HG03196 (cell line): ENCODE results near the gene THEM4.
"Not testable (repeated sequence)": the region's sequence is repeated elsewhere in the genome, so short reads cannot be mapped to it uniquely, and the experiment has no call there.

Experiments
- ATAC-seq: cut with Tn5 transposase; IDR thresholded peaks from one replicate; pipeline ENCODE4 v1.9.1; 2021; ENCODE audit not compliant: unreplicated experiment

The THEM4 gene

DNA sequence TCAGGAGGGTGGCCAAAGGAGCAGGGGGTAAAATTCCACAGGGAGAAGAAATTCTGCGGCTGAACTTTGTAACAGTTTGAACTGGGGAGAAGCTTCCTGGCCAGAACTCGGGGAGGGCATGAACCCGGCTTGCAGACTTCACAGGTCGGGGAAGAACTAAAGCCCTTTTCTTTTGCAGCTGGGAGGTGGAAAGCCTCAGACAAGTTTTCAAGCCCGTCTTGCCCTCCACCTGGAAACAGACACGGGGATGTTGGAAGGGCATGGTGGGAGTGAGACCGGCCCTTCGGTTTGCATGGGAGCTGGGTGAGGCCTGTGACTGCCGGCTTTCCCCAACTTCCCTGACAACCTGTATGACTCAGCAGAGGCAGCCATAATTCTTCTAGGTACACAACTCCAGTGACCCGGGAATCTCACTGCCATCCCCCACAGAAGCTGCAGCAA is 11.3 kb downstream of the THEM4 start:
- no peak for ATAC-seq

DNA sequence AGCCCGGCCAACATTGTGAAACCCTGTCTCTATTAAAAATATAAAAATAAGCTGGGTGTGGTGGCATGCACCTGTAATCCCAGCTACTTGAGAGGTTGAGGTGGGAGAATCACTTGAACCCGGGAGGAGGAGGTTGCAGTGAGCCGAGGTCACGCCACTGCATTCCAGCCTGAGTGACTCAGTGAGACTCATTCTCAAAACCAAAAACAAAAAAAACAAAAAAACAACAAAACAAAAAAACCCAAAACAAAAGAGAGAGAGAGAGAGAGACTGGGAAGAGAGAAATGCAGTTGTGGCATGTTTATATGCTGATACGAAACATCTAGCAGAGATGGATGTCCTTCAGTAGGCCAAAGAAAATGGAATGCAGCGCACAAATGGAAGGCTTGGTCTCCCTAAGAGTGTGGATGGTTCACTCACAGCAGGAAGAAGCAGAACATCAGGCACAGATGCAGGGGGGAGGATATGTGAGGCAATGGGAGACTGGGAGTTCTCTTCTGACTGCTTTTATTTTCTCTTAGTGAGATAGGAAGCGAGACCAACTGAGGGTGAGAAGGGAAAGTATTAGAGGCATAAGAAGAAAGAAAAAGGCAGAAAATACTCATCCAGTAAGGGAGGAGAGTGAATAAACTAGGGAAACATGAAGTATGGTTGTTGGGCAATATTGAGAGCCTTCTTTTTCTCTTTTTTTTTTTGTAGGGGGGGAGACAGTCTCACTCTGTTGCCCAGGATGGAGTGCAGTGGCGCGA is 16.0 kb downstream of the THEM4 start:
- no peak for ATAC-seq

DNA sequence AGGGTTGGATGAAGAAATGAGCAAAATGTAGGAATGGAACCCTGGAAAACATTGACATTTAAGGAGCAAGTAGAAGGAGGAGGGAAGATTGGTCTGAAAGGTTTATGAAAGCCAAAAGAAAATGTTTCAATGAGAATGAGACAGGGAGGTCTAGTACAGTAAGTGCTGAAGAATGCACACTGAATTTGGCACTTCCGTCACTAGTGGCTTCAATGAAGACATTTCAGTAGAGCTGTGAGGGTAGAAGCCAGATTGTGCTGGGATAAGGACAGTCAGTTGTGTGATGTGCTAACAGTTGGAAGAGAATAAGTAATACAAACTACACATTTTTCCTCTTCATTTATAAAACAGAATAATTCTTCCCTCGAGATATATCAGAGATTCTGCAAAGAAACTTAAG is 17.1 kb downstream of the THEM4 start:
- no peak for ATAC-seq

DNA sequence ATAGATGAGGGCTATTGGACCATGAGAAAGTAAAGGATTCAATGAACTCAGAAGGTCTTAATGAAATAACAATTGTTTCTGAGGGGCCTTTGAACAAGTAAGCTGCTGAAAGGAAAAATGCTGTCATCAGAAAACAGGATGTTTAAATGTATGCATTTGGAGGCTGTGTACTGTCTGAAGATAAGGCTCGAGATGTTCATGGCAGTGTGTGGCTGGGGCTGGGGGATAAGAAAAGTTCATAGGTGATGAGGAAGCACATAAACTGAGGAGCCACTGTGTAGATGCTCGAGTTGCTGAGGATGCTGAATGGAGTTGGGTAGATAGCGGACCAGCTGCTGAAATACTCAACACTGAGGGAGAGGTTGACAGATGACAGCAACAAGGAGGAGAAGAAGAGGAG is 17.8 kb downstream of the THEM4 start:
- ATAC-seq, result no peak

DNA sequence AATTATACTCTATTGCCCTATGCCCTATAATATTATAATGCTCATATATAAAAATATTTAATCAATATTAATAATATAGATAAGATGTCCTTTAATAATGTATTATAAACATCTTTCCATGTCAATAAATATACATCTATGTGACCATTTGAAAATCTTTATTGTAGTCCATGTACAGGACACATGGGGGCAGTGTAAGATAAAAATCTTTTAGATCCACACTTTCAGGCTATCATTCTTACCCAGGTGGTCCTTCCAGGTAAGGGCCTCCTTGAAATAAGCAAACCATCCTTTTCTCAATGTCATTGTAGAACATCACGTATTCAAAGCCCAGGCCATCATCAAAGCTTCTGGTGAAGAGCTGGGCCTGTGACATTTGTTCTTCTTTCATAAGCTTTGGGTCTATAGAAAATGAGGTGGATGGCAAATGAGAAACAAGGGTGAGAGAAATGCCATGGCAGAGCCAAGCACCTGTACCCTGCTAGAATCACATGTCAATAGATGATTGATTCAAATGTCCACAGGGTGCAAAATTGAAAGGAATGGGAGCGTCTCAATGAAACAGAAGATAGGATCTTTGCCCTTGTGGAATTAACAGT is 20.2 kb downstream of the THEM4 start:
- ATAC-seq, result no peak

DNA sequence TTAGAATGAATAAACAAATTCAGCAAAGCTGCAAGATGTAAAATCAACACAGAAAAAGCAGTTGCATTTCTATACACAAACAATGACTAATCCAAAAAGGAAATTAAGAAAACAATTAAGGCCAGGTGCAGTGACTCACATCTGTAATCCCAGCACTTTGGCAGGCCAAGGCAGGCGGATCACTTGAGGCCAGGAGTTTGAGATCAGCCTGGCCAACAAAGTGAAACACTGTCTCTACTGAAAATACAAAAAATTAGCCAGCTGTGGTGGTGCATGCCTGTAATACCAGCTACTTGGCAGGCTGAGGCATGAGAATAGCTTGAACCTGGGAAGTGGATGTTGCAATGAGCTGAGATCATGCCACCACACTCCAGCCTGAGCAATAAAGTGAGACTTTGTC is 22.3 kb downstream of the THEM4 start:
- no peak for ATAC-seq

DNA sequence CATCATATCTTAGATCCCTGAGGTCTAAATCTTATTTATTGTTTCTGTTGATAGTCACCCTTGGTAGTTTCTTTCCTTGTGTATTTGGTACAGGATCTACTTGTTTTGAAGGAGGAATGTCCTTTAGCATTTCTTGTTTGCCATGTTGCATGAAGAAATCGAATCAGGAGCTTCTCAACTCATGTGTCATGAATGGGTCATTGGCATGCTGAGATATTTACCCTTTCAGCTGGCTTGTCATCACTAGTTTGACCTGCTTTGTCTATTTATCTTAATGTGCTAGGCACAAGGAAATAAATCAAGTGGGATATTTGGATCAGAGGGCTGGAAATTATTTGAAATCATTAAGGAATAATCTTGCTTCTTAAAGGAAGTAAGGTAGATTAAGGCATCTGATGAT is 23.8 kb downstream of the THEM4 start:
- no peak for ATAC-seq

DNA sequence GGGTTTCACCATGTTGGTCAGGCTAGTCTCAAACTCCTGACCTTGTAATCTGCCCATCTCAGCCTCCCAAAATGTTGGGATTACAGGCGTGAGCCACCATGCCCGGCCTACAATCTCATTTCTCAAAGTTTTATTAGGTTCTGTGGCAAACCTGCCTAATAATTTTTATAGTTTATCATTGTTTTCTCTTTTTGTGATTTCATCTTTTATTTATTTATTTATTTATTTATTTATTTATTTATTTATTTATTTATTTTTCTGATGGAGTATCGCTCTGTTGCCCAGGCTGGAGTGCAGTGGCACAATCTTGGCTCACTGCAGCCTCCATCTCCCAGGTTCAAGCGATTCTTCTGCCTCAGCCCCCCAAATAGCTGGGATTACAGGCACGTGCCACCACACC is 24.4 kb downstream of the THEM4 start:
- not testable (repeated sequence) for ATAC-seq

DNA sequence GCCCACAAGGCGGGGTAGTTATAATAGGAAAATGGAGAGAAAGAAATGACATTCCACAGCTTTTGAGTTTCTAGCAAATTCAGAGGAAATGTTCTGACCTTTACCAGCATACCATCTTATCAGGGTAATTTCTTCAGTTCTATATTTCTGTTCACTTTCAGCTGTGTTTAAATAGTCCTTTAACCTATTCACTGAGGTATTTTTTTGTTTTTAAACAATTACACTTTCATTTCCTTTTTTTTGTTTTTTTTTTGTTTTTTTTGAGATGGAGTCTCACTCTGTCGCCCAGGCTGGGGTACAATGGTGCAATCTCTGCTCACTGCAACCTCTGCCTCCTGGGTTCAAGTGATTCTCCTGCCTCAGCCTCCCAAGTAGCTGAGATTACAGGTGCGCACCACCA is 24.9 kb downstream of the THEM4 start:
- not testable (repeated sequence) for ATAC-seq

DNA sequence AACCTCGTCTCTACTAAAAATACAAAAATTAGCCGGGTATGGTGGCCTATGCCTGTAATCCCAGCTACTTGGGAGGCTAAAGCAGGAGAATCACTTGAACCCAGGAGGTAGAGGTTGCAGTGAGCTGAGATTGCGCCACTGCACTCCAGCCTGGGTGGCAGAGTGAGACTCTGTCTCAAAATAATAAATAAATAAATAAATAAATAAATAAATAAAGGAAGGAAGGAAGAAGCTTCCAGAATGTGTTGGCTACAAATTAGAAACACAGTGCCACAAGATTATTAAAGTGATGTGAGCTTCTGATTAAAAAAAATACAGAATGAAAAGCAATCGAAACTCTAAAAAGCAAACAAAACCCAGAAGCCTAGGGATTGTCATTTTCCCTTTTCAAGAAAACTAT is 25.4 kb downstream of the THEM4 start:
- not testable (repeated sequence) for ATAC-seq

DNA sequence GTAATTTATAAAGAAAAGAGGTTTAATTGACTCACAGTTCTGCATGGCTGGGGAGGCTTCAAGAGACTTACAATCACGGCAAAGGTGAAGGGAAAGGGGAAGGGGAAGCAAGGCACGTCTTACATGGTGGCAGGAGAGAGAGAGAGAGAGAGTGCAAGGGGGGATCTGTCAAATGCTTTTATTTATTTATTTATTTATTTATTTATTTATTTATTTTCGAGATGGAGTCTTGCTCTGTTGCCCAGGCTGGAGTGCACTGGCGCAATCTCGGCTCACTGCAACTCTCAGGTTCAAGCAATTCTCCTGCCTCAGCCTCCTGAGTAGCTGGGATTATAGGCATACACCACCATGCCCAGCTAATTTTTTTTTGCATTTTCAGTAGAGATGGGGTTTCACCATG is 26.4 kb downstream of the THEM4 start:
- ATAC-seq, result not testable (repeated sequence)

DNA sequence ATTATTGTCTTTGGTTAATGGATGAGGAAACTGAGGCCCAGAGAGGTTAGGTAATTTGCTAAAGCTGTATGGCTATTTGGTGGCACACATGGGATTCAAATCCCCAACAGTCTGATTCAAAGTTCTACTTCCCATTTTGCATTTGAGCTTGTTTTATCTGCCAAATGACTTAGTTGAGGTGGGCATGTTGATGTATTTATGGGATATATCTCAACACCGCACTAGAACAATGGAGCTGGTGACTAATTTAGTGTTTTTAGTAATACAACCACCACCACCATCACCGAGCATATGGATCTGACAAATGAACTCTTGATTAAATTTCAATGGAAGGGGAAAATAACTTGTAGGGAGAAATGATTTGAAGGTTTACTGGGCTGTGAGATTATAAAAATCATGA is 26.8 kb downstream of the THEM4 start:
- no peak for ATAC-seq

DNA sequence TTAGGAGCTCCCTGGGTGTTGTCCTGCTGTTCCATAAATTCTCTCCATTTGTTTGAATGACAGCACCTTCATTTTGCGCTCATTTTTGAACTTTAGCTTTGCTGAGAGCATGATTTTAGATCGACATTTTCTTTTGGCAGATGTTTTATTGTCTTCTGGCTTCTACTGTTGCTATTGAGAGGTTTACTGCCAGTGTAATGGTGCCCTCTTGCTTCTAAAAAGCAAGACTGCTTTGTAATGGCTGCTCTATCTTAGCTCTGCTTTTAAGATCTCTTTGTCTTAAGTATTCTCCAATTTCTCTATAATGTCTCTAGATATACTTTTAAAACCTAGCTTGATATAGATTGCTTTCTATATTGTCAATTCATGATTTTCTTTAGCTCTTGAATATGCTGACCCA is 27.8 kb downstream of the THEM4 start:
- no peak for ATAC-seq

DNA sequence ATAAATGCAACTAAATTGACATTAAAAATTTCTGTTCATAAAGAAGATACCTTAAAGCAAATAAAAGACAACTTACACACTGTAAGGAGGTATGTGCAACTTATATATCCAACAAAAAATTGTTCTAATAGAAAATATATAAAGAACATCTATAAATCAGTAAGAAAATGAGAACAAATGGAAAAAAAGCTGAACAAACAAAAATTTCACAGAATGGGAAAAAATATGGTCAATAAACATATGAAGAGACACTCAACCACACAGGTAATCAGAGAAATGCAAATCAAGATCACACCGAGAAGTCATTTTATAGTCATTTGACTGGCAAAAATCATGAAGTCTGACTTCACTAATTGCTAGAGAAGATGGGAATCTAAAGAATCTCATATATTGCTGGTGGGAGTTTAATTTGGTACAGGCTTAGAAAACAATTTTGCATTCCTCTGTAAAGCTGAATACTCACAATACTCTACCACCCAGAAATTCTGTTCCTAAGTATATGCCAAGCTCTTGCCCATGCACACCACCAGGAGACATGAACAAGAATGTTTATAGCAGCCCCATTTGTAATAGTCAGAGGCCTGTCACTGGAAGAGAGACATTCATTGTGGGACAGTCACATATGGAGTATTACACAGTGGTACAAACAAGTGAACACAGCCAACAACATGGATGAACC is 33.8 kb downstream of the THEM4 start:
- no peak for ATAC-seq

DNA sequence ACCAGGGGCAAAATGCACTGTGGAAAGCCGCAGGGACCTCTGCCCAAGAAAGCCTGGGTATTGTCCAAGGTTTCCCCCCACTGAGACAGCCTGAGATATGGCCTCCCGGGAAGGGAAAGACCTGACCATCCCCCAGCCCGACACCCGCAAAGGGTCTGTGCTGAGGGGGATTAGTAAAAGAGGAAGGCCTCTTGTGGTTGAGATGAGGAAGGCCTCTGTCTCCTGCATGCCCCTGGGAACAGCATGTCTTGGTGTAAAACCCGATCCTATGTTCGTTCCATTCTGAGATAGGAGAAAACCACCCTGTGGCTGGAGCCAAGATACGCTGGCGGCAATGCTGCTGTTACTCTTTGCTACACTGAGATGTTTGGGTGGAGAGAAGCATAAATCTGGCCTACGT is 36.5 kb downstream of the THEM4 start:
- ATAC-seq, result not testable (repeated sequence)

DNA sequence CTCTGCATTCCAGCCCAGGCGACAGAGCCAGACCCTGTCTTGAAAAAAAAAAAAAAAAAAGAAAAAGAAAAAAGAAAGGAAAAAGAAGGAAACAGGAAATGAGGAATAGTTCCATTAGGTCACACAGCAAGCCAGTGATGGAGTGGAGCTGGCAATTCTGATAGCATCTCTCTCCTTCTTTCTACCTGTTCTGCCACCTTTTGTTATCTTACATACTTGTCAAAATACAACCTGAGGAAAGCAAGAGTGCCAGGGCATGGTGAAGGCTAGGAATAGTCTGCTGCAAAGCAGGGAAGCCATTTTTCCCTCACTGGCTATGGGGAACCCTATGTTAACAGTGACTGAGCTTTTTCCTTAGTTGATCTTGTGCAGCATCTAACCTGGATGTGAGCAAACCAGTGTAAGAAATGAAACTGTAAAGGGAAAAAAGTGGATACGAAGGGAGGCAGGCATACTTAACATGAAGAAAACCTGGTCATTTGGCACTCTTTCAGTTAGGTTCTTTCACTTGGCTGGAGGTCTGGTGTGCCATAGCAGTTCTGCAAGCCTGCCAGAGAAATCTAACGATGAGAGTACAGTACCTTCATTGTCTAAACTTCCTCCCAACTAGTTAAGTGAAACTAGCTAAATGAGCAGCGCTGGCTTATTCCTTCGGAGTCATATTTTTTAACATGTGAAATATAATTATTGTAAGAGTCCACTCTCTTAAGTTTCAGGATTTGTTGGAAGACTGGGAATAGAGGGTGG is 37.9 kb downstream of the THEM4 start:
- ATAC-seq, result no peak

DNA sequence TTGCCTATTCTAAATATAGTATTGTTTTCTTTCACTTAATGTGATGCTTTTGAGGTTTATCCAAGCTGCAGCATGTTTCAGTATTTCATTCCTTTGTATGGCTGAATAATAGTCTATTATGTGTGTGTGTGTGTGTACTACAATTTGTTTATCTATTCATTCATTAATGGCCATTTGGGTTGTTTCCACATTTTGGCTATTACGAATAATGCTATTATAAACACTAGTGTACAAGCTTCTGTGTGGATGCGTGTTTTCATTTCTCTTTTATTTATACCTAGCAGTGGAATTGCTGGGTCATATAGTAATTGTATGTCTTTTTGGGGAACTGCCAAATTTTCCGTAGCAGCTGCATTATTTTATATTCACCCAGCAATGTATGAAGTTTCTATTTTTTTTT is 40.8 kb downstream of the THEM4 start:
- no peak for ATAC-seq

DNA sequence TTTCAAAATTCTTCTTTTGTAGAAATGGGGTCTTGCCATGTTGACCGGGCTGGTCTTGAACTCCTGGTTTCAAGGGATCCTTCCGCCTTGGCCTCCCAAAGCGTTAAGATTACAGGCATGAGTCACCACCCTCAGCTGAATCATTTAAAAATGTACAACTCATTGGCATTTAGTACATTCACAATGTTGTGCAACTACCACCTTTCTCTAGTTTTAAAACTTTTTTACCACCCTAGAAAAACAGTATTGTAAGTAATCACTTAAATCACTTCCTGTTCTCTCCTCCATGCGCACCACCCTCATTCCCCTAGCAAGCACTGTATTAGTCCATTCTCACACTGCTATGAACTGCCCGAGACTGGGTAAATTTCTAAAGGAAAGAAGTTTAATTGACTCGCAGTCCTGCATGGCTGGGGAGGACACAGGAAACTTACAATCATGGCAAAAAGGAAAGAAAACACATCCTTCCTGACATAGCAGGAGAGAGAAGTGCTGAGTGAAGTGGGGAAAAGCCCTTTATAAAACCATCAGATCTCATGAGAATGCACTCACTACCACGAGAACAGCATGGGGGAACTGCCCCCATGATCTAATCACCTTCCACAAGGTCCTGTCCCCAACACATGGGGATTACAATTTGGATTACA is 41.4 kb downstream of the THEM4 start:
- no peak for ATAC-seq

DNA sequence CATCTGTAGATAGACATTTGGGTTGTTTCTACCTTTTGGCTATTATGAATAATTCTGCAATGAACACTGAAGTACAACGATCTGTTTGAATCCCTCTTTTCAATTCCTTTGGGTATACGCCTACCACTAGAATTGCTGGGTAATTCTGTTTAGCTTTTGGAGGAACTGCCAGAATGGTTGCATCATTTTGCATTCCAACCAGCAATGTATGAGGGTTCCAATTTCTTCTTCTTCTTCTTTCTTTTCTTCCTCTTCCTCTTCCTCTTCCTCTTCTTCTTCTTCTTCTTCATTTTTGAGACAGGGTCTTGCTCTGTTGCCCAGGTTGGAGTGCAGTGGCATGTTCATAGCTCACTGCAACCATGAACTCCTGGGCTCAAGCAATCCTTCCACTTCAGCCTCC is 42.0 kb downstream of the THEM4 start:
- ATAC-seq, result no peak

DNA sequence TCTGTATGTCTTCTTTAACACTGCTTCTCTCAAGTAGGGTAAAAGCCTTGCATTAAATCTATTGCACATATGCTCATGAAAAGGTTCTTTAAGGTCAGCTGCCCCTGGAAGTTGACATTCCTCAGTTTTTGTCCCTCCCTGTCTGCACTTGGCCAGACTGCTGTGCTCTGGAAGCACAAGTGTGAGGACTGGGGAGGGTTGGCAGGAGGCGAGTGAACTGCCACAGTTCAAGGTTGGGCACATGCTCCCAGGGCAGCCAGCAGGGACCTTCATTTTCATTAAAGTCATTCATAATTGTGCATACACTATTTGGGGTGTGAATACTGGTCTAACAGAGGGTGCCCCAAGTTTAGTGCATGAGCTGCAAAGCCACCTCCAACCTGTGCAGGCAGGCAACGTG is 44.9 kb downstream of the THEM4 start:
- ATAC-seq, result no peak

DNA sequence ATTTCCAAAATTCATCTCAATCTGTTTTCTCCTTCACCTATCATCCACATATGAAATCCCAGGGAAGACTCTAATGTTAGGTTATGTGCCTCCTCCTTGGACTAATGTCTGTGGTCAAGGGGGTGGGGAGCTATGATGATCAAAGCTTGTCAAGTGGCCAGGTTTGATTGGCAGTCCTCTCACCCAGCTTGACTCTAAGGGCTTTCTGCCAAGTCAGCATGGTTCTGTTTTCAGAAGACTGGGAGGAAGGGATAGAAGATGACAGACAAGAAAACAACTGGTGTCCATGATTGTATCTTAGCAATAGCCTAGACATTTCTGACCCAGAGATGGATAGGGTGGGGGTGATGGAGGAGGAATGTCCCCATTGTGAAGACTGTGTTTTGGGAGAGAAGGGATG is 46.7 kb downstream of the THEM4 start:
- ATAC-seq, result no peak
